ENCODE measurements around the gene KCNAB1. TPM values are rescaled to one million over a fixed set of nuclear protein-coding genes. Genes with fewer than 3 reads are reported as not detected.

The KCNAB1 gene
- polyA plus RNA-seq, 1 experiment: 0.07 TPM

DNA sequence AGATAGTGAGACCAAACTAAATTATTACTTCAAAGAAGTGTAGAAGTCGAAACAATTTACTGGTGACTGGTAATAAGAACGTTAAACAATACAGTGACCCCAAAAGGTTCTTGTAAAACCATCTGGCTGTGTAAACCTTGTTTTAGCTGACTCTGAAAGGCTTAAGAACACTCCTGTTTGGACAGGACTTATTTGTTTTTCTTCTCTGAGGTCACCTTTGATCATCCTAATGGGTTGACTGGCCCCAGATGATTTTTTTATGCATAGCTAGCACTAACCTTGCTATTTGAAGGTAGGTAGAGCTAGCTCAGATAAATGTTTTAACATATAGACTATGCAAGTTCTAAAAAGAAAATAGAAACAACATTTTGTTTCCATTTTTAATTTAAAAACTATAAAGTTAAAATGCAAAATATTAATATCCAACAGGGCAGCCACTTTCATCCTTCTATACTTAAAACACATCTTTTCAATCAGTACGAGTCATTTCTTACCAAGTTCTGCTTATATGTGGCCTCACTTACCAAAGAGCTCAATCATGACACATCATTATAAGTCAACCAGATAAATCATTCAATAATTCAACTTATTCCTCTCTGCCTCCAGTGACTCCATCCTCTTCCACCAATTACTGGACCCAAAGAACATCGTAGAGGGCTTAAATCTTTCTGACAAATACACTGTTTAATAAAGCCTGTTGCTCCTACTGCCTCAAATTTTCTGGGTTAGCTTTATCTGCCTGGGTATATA lies 275.8 kb downstream of the KCNAB1 start:
- H3K27ac ChIP-seq (ENCODE audit: low read depth, low read length): no peak overlapping the region
- no peak overlapping the region for H3K4me3 ChIP-seq (ENCODE audit: low read depth, low read length)
- ChIA-PET CTCF (interaction anchor here (0.6 to 1.5 kb wide), 3 partner anchors 14 to 132 kb away, joined by 3 to 4 read pairs (median 3); no protein-coding TSS in a partner anchor), POLR2A (no interaction called here)
- no peaks in the 10 kb centered on the region for H3K9me3 ChIP-seq (ENCODE audit: control insufficient read depth, insufficient read depth, low read length)
- no peaks in the 10 kb centered on the region for H3K27me3 ChIP-seq (ENCODE audit: control insufficient read depth, insufficient read depth, low read length)
- no peak for DNase-seq (ENCODE audit: low read depth, low spot score)
- TF ChIP-seq, protein P1, sequence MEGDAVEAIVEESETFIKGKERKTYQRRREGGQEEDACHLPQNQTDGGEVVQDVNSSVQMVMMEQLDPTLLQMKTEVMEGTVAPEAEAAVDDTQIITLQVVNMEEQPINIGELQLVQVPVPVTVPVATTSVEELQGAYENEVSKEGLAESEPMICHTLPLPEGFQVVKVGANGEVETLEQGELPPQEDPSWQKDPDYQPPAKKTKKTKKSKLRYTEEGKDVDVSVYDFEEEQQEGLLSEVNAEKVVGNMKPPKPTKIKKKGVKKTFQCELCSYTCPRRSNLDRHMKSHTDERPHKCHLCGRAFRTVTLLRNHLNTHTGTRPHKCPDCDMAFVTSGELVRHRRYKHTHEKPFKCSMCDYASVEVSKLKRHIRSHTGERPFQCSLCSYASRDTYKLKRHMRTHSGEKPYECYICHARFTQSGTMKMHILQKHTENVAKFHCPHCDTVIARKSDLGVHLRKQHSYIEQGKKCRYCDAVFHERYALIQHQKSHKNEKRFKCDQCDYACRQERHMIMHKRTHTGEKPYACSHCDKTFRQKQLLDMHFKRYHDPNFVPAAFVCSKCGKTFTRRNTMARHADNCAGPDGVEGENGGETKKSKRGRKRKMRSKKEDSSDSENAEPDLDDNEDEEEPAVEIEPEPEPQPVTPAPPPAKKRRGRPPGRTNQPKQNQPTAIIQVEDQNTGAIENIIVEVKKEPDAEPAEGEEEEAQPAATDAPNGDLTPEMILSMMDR (IDR thresholded peaks at IDR 0.05; ENCODE audit: low read depth, low read length): no peak

DNA sequence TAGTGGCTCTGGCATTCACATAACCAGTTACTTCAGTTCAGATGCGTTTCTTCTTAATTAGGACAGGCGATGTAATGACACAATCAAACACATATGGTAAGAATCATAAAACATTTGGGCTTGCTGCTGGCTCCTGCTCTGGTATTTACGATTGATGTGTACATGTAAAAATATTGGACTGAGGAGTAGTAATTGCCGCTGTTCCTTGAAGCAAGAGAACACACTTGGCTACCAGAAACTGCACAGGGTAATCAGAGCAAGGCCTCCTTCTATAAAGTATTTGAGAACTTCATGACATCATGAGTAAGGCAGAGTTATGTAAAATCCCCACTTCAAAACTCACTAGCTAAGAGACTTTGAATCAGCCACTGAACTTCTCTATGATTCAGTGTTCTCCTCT lies 276.5 kb downstream of the KCNAB1 start:
- ChIA-PET POLR2A (no interaction called here), CTCF (interaction anchor here (1.5 kb wide), 1 partner anchor 15 kb away, joined by 3 read pairs; no protein-coding TSS in a partner anchor)
- TF ChIP-seq, protein P1 (IDR thresholded peaks at IDR 0.05; ENCODE audit: low read depth, low read length): no peak
- Histone ChIP-seq H3K4me3 (ENCODE audit: low read depth, low read length) (no peak overlapping the region), H3K27me3 (ENCODE audit: control insufficient read depth, insufficient read depth, low read length) (no peaks in the 10 kb centered on the region), H3K9me3 (ENCODE audit: control insufficient read depth, insufficient read depth, low read length) (no peaks in the 10 kb centered on the region), H3K27ac (ENCODE audit: low read depth, low read length) (no peak overlapping the region)
- DNase-seq (ENCODE audit: low read depth, low spot score): no peak

DNA sequence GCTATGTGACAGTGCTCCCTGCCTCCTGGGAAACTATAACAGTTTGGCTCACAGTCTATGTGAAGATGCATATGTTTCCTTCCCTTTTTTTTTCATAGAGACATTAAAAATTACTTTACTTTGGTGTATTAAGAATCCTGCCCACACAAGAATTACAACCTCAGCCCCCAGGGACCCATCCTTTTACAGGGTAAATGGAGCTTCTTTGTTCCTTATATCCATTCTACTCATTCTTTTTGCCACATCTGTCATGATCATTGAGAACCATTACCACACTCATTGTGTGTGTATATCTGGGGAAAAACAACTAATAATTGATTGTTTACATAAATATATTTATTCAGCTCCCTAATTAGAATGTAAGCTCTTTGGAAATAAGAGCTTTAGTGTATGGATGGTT lies 277.2 kb downstream of the KCNAB1 start:
- Histone ChIP-seq H3K27me3 (ENCODE audit: control insufficient read depth, insufficient read depth, low read length) (no peaks in the 10 kb centered on the region), H3K9me3 (ENCODE audit: control insufficient read depth, insufficient read depth, low read length) (no peaks in the 10 kb centered on the region), H3K27ac (ENCODE audit: low read depth, low read length) (no peak overlapping the region), H3K4me3 (ENCODE audit: low read depth, low read length) (no peak overlapping the region)
- POLR2A ChIA-PET: no interaction called here
- CTCF ChIA-PET: interaction anchor here (1.5 kb wide), 1 partner anchor 16 kb away, joined by 3 read pairs; no protein-coding TSS in a partner anchor
- TF ChIP-seq, protein P1 (IDR thresholded peaks at IDR 0.05; ENCODE audit: low read depth, low read length): no peak
- DNase-seq (ENCODE audit: low read depth, low spot score): no peak

DNA sequence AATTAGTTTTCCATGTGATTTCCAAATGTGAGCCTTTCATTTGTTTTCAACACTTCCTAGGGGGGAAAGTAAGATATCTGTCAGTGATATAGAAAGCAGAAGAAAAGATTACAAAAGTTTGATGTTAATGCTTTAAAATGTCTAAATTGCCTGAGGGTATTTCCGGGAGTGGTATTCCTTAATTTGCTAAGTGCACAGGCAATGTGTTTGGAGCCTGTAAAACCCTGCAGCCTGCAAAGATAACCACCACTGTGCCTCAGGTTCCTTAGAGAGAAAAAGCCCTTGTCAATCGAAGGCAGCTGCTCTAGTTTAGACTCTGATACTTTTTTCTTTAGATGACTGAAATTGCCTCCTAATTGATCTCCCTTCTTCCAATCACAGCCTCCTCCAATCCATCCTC lies 279.7 kb downstream of the KCNAB1 start:
- Histone ChIP-seq H3K27me3 (ENCODE audit: control insufficient read depth, insufficient read depth, low read length) (no peaks in the 10 kb centered on the region), H3K9me3 (ENCODE audit: control insufficient read depth, insufficient read depth, low read length) (no peaks in the 10 kb centered on the region), H3K27ac (ENCODE audit: low read depth, low read length) (no peak overlapping the region), H3K4me3 (ENCODE audit: low read depth, low read length) (no peak overlapping the region)
- TF ChIP-seq, protein P1 (IDR thresholded peaks at IDR 0.05; ENCODE audit: low read depth, low read length): no peak
- ChIA-PET CTCF (no interaction called here), POLR2A (no interaction called here)
- DNase-seq (ENCODE audit: low read depth, low spot score): no peak

DNA sequence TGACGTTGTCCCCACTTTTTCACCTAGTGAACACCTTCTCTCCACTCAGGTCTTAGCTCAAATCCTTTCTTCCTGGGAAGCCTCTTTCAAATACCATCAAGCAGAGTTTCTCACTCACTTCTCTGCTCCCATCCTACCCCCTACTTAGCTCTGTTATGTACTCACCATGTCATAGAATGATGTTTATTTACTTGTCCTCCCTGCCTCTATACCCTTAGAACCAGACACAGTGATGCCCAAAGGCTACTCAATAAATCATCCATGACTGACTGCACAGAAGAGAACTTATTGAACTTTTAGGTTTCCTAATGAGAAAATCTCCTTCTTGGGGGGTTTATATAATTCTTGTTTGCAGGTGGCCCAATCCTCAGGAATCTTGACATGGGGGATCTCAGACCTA lies 280.4 kb downstream of the KCNAB1 start:
- Histone ChIP-seq H3K27me3 (ENCODE audit: control insufficient read depth, insufficient read depth, low read length) (no peaks in the 10 kb centered on the region), H3K27ac (ENCODE audit: low read depth, low read length) (no peak overlapping the region), H3K9me3 (ENCODE audit: control insufficient read depth, insufficient read depth, low read length) (no peaks in the 10 kb centered on the region), H3K4me3 (ENCODE audit: low read depth, low read length) (no peak overlapping the region)
- TF ChIP-seq, protein P1 (IDR thresholded peaks at IDR 0.05; ENCODE audit: low read depth, low read length): no peak
- ChIA-PET CTCF (no interaction called here), POLR2A (no interaction called here)
- DNase-seq (ENCODE audit: low read depth, low spot score): no peak

All from AG04450 (cell line).